ENCODE measurements around the gene YARS1.

Gene YARS1

DNA sequence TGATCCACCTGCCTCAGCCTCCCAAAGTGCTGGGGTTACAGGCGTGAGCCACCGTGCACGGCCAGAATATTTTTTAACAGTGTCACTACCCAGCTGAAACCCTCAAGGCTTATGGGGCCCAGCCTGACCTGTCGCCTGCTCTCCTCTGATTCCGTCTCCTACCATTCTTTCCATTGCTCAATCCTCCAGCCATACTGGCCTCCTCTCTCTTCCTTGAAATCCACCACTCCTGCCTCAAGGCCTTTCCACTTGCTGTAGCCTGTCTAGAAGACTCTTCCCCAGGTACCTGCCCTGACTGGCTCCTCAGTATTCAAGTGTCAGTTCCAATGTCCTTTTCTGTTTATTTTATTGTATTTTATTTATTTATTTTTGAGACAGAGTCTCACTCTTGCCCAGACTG lies 53.9 kb downstream of the YARS1 start:
- DNase-seq (ENCODE audit: low spot score), result no peak

DNA sequence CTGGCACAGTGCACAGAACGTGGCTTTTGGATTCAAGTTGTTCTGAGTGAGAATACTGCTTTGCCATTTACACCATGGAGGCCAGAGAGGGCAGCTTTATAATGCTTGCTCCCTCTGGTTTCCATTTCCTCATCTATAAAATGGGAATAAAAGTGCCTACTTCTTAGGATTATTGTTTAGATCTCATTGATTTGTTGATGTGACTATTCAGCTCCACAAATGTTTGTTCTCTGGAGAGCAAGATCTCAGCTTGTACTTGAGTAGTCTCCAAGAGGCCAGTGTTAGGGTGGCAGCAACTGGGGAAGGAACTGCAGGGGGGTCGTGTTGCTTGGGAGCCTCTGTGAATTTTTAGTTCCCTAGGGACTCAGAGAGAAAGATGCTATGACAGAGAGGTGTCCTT lies 55.2 kb downstream of the YARS1 start:
- no peak for DNase-seq (ENCODE audit: low spot score)

DNA sequence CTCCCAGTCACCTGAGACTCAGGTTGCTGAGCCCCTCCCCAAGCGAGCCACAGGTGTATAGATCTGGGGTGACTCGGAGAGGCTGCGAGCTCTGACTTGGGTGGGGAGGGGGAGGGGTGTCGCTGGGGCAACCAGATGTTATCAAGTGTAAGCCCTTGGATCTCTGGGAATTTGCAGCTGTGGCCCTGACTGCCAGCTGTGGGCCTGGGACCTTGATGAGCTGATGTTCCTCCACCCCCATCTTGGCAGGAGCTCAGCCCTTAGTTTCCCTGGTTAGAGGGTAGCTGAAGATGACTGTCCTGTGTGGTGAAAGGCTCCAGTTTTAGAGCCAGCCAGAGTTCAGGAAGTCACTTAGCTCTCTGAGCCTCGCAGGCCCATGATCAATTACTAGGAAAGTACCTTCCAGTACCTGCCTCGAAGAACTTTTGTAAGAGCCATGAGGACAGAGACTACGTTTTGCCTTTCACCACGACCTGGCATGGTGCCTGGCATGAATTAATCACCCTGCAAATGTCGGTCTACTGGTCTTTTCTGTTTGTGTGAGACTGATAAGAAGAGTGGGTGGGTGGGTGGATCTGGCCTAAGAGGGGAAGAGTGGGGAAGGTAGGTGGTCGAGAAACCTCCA lies 55.8 kb downstream of the YARS1 start:
- DNase-seq (ENCODE audit: low spot score), result no peak

DNA sequence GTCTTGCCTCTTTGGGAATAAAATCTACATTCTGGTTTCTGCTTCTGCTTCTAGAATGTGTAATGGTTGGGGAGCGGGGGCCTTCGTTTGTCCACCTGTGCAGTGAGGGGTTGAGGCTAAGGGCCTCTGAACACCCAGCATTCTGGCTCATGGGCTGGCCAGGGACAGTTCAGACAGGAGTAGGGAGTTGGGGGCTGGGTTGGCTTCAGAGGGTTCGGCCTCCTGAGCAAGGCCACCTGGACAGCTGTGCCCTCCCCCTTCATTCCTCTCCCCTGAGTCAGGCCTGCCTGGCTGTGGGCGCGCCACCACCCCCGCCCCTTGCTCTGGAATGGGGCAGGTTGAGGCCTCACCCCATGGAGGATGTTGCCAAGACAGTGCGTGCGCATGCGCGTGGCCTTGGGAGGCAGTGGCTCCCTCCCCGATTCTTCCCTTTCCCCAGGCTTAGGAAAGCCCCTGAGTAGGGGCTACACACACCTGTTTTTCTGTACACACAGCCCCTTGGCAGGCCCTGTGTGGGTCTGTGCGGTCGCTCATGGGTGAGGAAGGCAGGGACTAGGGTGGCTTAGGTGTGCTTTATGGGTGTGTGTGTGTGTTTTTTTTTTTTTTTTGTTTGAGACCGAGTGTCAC lies 57.0 kb downstream of the YARS1 start:
- DNase-seq (ENCODE audit: low spot score), result no peak

DNA sequence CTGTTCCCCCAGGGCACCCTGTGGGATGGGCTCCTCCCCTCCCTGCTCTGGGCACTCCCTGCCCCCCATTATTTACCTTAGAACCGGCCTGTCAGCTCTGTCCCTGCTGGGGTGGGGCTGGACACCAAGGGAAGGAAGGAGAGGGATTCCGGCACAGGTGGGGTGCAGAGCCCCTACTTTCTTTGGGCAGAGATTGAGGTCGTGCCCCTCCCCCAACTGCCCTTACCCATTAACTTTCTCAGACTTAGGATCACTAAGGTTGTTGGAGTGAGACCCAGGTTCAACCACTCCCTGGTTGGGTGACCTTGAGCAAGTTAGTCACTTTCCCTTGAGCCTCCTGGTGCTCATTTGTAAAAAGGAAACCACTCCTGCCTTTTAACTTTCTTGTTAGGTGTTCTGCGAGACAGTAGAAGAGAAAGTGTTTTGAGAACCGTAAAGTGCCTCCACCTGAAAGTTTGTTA lies 57.6 kb downstream of the YARS1 start:
- no peak for DNase-seq (ENCODE audit: low spot score)

DNA sequence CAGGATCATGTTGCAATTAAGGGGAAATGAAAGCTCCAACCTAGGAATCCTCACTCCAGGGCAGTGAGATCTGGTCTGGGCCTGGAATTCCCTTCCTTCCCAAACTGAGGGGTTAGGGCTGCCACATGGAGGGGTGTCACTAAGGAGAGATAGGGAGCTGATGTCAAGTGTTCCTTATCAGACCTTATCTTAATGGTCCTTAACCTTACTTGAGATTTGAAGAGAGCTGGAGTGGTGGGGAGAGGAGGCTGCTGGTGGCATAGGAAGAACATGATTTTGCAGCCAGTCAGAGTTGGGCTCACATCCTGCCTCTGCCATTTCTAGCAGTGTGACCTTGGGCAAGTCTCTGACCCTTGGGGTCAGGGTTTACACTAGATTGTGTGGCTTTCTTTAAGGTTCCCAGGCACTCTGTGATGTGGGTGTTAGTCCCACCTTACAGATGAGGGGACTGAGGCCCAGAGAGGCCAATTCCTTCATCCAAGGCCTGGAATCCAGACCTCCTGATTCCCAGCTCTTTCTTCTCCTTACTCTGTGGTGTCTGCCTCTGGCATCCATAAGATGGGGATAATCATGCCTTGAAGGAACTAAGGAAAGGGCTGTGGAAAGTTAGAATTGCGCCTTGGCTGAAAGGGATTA lies 58.2 kb downstream of the YARS1 start:
- DNase-seq (ENCODE audit: low spot score), result no peak

DNA sequence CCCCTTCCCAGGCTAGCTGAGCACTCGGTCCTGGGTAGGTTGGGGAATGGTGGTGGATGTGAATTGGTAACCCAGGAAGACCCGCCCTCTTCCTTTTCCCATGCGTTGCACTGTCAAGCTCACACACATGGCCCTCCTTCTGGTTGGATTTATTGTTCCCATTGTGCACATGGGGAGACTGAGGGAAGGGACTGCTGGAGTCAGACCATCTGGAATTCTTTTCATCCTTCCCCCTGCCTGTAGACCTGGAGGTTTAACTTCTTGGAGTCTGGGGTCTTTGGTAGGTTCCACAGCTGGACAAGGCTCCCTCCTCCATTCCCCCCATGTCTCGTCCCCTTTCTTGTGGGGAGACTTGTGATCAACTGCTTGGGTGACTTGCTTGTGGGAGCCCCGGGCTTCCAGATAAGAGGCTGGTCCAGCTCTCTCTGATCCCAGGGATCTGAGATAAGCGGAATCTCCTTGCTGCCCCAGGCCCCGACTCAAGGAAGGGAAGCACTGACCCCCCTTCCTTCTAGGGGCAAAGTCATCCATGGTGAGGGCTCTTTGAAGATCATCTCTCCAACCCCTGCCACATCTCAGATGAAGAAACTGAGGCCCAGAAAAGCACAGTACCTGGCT lies 58.9 kb downstream of the YARS1 start:
- no peak for DNase-seq (ENCODE audit: low spot score)

DNA sequence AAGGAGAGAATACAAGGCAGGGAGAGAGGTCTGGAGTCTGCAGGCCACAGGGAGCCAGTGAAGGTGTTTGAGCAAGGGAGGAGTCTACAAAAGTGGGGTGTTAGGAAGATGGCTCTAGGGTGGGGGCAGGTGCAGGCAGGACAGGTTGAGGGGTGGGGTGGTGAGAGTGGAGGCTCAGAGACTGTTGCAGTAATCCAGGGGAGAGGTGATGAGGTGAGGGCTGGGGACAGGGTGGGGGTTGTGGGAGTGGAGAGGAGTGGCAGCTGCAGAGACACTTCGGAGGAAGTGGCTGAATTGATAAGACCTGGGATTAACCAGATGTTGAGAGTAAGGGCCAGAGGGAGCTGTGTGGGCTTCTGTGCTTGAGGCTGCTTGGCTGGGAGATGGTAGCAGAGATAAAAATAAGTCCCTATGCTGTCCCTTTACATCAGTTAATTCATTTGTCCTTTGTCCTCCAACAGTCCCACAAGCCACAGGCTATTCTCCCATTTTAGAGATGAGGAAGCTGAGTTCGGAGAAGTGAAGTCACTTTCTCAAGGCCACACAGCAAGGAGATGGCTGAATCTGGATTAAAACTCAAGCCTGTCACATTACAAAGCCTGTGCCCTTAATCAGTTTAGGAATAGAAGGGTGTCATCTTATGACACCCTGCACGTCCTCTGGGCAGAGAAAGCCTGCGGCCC lies 59.8 kb downstream of the YARS1 start:
- DNase-seq (ENCODE audit: low spot score), result no peak

DNA sequence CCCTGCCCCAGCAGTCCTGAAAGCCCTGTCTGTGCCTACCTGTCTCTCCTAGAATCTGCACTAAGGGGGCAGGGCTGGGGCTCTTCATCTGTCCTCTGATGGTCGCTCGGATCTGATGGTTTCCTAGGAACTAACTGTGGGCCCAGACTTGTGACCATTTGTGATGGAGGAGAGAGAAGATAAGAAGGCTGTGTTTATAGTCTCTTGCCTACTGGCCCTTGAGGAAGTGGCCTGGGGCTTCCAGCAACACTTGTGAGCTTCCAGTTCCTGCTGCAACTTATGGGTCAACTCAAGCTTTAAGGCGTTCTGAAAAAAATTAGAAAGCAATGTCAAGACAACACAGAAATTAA lies 61.4 kb downstream of the YARS1 start:
- no peak for DNase-seq (ENCODE audit: low spot score)

DNA sequence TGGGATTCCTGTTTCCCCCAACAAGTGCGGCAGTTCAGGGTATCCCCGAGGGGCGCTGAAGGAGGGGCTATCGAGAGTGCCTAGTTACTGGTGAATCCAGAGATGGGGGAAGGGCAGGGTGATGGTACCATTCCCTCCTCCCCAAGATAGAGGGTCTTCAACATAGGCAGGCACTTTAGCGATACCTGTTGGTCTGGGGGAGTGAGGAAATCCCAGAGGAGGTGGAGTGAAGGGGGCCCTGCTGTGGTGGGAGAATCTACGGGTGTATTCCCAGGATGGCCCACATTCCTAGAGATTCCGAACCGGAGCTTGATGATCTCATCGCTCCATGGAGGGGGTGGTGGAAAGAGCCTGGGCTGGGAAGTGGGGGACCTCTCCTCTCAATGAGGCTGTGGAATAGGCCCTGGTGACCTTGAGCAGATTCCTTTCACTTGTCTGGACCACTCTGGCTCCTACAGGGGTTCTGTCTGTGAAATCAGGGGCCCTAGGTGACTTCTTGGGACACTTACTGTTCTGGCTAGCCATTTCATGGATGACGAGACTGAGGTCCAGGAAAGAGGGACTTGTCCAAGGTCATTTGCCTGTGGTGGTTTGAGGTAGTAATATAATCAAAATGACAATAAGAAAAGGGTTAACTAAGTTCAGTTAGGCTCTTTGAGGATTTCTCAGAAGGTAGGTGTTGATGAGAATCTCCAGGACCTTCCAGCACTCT lies 61.9 kb downstream of the YARS1 start:
- no peak for DNase-seq (ENCODE audit: low spot score)

DNA sequence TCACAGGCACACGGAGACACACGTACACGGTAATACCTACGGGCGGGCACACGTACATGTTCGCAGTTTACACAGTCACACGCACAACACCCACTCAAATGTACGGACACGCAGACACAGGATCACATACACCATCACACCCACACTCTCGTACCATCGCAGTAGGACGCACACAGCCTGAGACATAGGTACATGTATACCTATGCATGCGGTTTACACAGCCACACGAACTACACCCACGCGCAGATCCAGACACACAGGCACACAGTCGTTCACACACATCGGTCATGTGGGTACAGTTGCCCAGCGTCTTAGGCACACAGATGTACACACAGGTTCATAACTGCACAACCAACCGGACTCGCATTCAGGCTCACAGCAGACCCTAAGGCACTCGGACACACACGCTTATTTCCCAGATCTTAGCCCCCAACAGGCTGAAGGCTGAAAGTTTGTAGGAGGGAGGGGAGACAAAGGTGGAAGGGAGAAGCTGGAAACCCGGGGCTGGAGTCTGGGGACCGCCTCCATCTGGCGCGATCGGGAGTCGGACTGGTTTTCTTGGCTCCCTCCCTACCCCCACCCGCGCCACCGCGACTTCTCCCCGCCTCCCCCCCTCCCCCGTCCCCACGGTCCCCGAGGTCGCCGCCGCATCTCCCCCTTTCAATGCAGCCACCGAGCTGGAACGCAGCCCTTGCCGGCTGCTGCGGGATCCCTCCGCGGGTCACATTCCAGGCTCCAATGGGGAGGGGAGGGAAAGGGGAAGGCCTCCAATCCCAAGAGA lies 62.7 kb downstream of the YARS1 start:
- no peak for DNase-seq (ENCODE audit: low spot score)

DNA sequence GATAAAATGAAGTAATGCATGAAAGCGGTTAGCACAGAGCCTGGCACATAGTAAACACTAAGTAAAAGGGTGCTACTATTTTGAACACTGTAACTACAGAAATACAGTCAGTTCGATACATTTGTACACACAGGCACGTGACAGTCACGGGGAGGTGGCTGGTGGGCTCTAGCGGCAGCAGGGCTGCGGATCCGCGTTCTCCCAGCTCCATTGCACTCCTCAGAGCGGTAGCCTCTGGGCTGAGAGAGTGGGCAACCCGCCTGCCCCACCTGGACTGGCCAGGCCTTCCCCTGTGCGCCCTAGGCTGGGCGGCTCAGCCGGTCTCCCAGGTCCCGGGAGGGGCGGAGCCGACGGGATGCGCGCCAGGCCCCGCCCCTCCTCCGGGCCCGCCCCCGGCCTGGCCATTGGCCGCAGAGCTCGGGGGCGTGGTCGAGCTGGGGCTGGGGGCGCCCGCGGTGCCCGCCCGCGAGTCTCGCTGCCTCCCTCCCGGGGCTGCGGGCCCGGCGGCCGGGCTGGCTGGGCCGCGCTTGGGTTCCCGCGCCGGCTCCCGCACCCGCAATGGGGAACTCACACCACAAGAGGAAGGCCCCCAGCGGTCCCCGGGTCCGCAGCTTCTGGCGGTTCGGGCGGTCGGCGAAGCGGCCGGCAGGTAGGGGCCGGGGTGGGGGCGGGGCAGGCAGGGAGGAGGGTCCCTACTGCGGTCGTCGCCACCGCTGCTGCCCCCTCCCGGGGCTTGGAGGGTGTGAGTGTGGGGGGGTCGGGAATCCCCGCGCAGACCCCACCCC lies 63.4 kb downstream of the YARS1 start:
- peak; percentile 41 for DNase-seq (ENCODE audit: low spot score)

DNA sequence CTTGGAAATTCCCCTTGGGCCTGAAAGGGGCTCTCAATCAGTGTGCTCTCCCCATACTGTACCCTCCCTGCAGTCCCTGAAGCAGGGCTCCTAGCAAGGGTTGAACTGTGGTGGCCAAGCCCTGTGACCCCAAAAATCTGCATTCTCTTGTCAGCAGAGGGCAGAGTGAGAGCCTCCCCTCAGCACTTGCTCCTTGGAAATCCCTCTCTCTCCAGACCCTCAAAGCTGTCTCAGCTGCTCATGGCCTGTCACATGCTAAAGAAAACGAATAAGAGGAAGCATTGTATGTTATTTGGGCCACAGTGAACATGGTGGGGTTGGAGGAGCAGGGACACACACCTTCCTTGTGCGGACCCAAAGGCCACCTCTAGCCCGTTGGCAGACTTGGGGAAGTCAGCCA lies 67.4 kb downstream of the YARS1 start:
- no peak for DNase-seq (ENCODE audit: low spot score)

DNA sequence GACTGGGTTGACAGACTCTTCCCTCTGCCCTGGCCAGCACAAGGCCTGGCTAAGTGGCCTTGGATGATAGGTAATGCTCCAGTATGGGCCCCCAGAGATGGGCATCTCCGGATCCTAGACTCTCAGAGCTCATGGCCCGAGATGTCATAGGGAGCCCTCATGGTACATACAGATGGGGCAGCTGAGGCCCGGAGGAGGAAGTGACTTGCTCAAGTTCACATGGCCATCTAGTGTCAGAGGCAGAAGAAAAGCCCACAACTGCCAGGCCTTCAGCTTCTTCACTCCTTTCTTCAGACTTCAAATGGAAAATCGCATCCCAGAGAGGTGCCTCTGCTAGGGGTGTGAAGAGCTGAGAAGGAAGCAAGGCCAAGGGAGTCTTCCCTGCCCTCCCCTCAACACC lies 67.8 kb downstream of the YARS1 start:
- no peak for DNase-seq (ENCODE audit: low spot score)

DNA sequence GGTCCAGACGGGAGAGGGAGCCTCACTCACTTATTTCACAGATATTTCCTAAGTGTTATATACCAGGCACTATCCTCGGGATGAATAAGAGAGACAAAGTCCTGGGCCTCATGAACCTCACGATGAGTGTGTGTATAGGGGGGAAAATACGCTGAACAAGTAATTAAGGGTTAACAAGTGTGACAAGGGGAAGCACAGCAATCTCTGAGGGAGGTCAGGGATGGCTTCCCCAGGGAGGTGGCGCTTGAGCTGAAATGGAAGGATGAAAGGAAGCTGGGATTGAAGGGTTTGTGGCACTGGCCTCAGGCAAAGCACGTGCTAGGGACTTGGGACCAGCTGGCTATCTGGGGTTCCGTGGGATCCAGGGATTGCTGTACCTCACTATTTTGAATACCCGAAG lies 68.2 kb downstream of the YARS1 start:
- no peak for DNase-seq (ENCODE audit: low spot score)

DNA sequence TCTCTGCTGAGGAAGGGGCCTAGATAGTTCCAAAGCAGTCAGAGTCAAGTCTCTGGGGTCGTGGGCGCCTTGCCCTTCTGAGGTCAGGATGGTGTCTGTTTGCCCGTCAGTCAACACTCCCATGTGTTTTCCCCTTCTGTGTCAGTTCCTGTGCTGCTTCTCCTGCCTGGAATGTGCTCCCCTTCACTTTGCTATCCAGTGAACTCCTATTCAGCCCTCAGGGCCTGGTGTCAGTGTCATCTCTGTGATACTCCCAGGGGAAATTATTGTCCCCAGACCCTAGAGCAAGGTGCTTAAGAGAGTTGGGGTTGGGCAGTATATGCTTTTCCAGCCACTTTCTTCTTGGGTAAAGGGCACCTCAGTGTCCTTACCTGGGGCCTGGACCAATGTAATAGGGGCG lies 68.8 kb downstream of the YARS1 start:
- no peak for DNase-seq (ENCODE audit: low spot score)

DNA sequence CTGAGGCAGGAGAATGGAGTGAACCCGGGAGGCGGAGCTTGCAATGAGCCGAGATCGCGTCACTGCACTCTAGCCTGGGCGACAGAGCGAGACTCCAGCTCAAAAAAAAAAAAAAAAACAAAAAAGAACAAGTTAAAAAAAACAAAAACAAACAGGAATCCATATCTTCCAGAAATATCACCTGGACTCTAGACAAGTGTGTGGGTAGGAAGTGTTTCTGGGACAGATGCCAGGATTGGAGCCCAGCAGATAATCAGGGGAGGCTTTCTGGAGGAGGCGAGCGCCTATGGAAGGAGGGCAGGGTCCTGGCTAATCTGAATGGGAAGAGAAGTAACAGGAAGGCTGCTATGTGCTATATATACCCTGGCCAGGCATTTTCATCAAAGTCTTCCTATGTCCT lies 71.0 kb downstream of the YARS1 start:
- DNase-seq (ENCODE audit: low spot score), result no peak

DNA sequence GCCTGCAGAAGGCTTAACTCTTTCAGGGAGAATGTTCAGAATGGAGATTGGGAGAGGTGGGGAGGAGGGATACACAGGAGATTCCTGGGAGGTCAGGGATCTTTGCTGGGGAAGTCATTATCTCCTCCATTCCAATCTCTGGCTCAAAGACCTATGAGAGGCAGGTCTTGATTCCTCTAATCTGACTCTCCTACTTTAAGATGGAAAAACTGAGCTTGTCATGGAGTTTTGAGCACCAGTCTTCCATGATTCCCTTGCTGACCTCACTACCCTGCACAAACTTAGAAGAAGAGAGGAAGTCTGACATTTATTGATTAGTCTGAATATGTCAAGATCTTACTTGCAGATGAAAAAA lies 73.1 kb downstream of the YARS1 start:
- DNase-seq (ENCODE audit: low spot score), result no peak

DNA sequence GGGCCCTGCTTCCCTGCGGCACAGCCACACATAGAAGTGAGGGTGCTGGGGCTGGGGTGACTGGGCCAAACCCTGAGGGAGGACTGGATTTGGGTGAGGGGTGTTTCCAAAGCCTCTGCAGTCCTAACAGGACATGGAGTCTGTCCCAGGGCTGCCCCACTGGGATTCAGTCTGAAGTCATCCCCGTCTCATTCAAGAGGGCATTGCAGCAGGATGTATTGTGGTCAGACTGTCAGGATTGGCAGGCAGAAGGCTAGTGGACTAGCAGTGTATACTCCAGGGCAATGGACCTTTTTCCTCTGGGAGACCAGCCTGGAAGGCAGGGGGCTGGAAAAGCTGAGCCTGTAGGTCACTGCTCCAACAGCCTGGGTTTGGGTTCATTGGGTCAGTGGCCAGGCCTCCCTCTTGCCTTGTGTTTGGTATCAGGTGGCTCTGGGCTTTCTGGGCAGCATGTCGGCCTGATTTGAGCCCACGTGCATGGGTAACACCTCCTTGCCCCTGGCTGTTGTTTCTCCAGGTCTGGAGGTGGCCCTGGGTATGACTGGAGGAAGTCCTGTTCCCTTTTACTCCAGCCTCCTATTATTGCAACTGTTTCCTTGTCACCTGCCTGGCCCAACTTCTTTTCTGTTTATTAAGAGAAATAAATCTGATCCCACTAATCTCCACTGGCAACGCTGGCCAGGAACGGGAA lies 73.6 kb downstream of the YARS1 start:
- DNase-seq (ENCODE audit: low spot score), result no peak

DNA sequence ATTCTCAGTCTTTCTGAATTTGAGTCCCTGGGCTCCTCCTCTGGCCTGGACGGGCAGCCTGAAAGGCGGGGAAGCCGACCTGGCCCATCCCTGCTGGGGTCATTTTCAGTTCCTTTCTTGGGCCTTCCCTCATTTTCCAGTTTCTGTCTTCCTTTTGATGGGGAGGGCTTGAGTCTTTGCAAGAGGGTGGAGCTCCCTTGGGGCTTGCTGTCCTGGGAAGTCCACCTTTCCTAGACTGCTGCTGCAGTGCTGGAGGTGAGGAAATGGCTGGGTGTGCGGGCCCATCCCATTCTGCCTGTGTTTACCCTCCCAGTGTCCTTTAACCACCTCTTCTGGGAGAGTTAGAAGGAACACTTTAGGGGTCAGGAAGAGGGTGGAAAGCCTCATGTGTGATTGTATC lies 74.2 kb downstream of the YARS1 start:
- DNase-seq (ENCODE audit: low spot score), result no peak

Data from globus pallidus (tissue), 1 donor.